ENCODE measurements around the gene UNC119B.
"Not testable (repeated sequence)": the region's sequence is repeated elsewhere in the genome, so short reads cannot be mapped to it uniquely, and the experiment has no call there.

Gene UNC119B

GRCh38 chr12:120718055-120718454 is 7.8 kb downstream of the UNC119B start:
- in situ Hi-C loops (cut with MboI; ENCODE audit: low sequenced_read_pairs), result loop anchor here (10.0 kb wide), 1 partner anchor 133 kb away; the partner anchor contains the start of gene POP5

GRCh38 chr12:120719072-120719471 is 8.8 kb downstream of the UNC119B start:
- in situ Hi-C loops (cut with MboI; ENCODE audit: low sequenced_read_pairs), result loop anchor here (10.0 kb wide), 1 partner anchor 134 kb away; the partner anchor contains the start of gene POP5

- in situ Hi-C loops (cut with MboI; ENCODE audit: low sequenced_read_pairs), result loop anchor here (10.0 kb wide), 1 partner anchor 135 kb away; the partner anchor contains the start of gene POP5
Observed at GRCh38 chr12:120719496-120720233, 9.4 kb downstream of the UNC119B start.

GRCh38 chr12:120720234-120720986 is 10.2 kb downstream of the UNC119B start:
- in situ Hi-C loops (cut with MboI; ENCODE audit: low sequenced_read_pairs), result no loop called here

- in situ Hi-C loops (cut with MboI; ENCODE audit: low sequenced_read_pairs), result no loop called here
Observed at GRCh38 chr12:120720987-120721801, 10.9 kb downstream of the UNC119B start.

- in situ Hi-C loops (cut with MboI; ENCODE audit: low sequenced_read_pairs), result no loop called here
Observed at GRCh38 chr12:120721866-120722265, 11.6 kb downstream of the UNC119B start.

- in situ Hi-C loops (cut with MboI; ENCODE audit: low sequenced_read_pairs), result no loop called here
Observed at GRCh38 chr12:120722784-120723183, 12.5 kb downstream of the UNC119B start.

- in situ Hi-C loops (cut with MboI; ENCODE audit: low sequenced_read_pairs), result no loop called here
Observed at GRCh38 chr12:120724720-120725119, 14.5 kb downstream of the UNC119B start.

- in situ Hi-C loops (cut with MboI; ENCODE audit: low sequenced_read_pairs), result no loop called here
Observed at GRCh38 chr12:120725151-120725658, 14.9 kb downstream of the UNC119B start.

GRCh38 chr12:120725659-120726509 is 15.6 kb downstream of the UNC119B start, which contains the start of gene ACADS:
Gene ACADS (plus strand): TSS chr12:120725826. CDS start chr12:120725886, 60 bp downstream.
- in situ Hi-C loops (cut with MboI; ENCODE audit: low sequenced_read_pairs), result no loop called here

- in situ Hi-C loops (cut with MboI; ENCODE audit: low sequenced_read_pairs), result no loop called here
Observed at GRCh38 chr12:120726510-120726793, 16.2 kb downstream of the UNC119B start.

GRCh38 chr12:120726961-120727360 is 16.7 kb downstream of the UNC119B start:
- in situ Hi-C loops (cut with MboI; ENCODE audit: low sequenced_read_pairs), result no loop called here

GRCh38 chr12:120732198-120732597 is 21.9 kb downstream of the UNC119B start:
- in situ Hi-C loops (cut with MboI; ENCODE audit: low sequenced_read_pairs), result not testable (repeated sequence)

GRCh38 chr12:120733574-120733973 is 23.3 kb downstream of the UNC119B start:
- in situ Hi-C loops (cut with MboI; ENCODE audit: low sequenced_read_pairs), result no loop called here

GRCh38 chr12:120734210-120734609 is 24.0 kb downstream of the UNC119B start:
- in situ Hi-C loops (cut with MboI; ENCODE audit: low sequenced_read_pairs), result no loop called here

GRCh38 chr12:120735181-120735580 is 24.9 kb downstream of the UNC119B start:
- in situ Hi-C loops (cut with MboI; ENCODE audit: low sequenced_read_pairs), result no loop called here

GRCh38 chr12:120736404-120737331 is 26.4 kb downstream of the UNC119B start:
- in situ Hi-C loops (cut with MboI; ENCODE audit: low sequenced_read_pairs), result no loop called here

GRCh38 chr12:120737557-120738251 is 27.4 kb downstream of the UNC119B start:
- in situ Hi-C loops (cut with MboI; ENCODE audit: low sequenced_read_pairs), result no loop called here
